Uterus (tissue), 2 donors: Measurements from ENCODE around the gene TOMM5.
A peak's percentile ranks its signal among the peaks of the same experiment; 100 is the strongest.

Experiments used
- POLR2A ChIP-seq, 2 donors: fragments of 450-650 bp; IDR thresholded peaks; one replicate each; pipeline ENCODE4 v1.6.1; 2016; ENCODE audit warnings: antibody characterized with exemption in 2 of 2, mild to moderate bottlenecking in 1 of 2, moderate library complexity in 1 of 2
- TF ChIP-seq, protein P1 (sequence below), 4 experiments: fragments of 200-600 bp in 2 of 4; fragments of 450-650 bp in 2 of 4; sonication (generic) in 2 of 4; IDR thresholded peaks; one replicate each; pipeline ENCODE4 v1.5.1; 2016 to 2019; ENCODE audit warnings: antibody characterized with exemption in 4 of 4, mild to moderate bottlenecking in 2 of 4, moderate library complexity in 1 of 4

DNA sequence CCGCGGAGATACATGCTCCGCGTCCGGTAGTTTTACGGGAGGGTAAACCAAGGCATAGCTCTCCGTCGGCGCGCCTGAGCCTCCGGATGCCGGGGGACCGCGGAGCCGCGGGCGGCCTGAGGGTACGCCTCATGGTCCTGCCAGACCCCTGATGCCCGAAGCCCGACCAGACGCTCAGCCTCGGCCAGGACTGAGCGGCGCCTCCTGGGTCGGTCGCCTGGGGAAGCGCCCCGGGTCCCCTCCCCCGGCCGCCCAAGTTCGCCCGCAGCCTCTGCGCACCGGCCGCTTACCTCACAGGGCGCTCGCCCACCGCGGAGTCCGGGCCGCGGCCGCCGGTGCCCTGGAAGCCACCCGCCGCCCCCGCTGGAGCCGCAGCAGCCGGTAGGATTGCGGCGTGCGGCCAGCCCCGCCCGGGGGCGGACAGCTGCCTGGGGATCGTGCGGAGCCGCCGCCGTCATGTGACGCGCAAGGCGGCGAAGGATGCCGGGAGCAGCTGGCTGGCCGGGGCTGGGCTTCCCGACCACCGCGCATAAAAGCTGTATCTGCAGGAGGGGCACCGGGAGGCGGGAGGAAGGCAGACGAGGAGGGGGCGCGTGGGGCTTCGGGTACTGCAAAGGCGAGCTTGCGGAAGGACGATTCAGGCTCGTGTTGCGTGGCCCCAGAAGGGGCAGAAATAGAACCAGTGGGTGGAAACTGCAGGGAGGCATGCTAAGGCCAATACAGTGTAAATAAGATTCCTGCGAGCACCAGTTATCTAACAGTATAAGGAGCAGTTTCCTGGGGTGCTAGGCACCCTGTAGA, 16.3 kb downstream of the TOMM5 start, which contains the start of gene FBXO10:
- TF ChIP-seq, protein P1, sequence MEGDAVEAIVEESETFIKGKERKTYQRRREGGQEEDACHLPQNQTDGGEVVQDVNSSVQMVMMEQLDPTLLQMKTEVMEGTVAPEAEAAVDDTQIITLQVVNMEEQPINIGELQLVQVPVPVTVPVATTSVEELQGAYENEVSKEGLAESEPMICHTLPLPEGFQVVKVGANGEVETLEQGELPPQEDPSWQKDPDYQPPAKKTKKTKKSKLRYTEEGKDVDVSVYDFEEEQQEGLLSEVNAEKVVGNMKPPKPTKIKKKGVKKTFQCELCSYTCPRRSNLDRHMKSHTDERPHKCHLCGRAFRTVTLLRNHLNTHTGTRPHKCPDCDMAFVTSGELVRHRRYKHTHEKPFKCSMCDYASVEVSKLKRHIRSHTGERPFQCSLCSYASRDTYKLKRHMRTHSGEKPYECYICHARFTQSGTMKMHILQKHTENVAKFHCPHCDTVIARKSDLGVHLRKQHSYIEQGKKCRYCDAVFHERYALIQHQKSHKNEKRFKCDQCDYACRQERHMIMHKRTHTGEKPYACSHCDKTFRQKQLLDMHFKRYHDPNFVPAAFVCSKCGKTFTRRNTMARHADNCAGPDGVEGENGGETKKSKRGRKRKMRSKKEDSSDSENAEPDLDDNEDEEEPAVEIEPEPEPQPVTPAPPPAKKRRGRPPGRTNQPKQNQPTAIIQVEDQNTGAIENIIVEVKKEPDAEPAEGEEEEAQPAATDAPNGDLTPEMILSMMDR (IDR thresholded peaks at IDR 0.05) = no peak
- TF ChIP-seq POLR2A (IDR thresholded peaks at IDR 0.05) = peak in 1 of 2 donors; percentile 53
